Measurements from ENCODE around the gene FAM168A. TPM values are rescaled to one million over a fixed set of nuclear protein-coding genes. Genes with fewer than 3 reads are reported as not detected.

Gene FAM168A
- total and polyA plus RNA-seq, 4 donors, result 5.5 to 52.0 (median 25.5) TPM

DNA sequence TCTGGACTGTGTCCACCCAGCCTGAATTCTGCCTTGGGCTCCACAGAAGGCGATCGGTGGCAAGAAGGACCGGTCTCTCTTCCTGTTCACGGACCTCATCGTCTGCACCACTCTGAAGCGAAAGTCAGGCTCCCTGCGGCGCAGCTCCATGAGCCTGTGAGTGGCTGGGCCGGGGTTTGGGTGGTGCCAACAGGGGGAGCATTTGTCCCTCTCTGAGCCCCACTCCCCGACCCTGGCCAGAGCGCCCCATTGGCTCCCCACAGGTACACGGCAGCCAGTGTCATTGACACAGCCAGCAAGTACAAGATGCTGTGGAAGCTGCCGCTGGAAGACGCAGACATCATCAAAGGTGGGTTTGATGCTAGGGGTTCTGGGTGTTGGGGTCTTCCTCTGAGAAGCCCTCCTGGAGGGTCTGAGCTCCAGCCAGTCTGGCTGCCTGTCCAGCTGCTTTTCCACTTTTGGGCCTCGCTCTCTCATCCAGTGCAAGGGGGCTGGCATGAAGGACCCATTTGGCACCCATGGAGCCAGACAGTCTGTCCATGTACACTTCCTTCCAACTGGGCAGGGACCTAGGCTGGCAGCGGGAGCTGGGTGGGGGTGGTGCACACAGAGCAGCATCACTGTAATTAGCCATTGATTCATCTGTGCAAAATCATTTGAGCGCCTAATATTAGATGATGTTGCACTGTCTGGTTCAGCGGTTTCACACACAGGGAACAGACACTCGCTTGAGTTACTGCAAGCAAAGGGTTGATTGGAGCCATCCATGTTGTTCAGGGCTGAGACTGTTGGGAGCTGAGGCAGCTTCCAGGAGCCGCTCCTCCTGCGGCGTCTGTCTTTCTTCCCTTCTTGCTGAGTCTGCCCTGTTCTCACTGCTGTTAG is 240.7 kb downstream of the FAM168A start:
- no peaks in the 10 kb centered on the region for H3K27me3 ChIP-seq (ENCODE audit: control insufficient read depth in 1 of 2, insufficient read depth in 2 of 2, low read length in 1 of 2)
- 71 to 73% methylated on average over 22 of the region's 22 CpGs for WGBS, 2 donors
- no peak for DNase-seq
- no peaks in the 10 kb centered on the region for H3K9me3 ChIP-seq (ENCODE audit: control insufficient read depth, low read length)
- H3K27ac ChIP-seq (ENCODE audit: low read depth in 1 of 2, low read length in 2 of 2), result peak overlapping the region in 1 of 2 donors; percentile 49
- ATAC-seq (ENCODE audit: low FRiP score), result no peak
- H3K36me3 ChIP-seq (ENCODE audit: control insufficient read depth in 1 of 2, insufficient read depth in 2 of 2, low read length in 1 of 2), result peaks cover 0 to 26% of the 10 kb centered on the region in 2 donors
- no peak overlapping the region for H3K4me3 ChIP-seq (ENCODE audit: low read length in 2 of 2)
- H3K4me1 ChIP-seq (ENCODE audit: control insufficient read depth in 1 of 2, insufficient read depth in 2 of 2, low read length in 2 of 2), result peaks cover 0 to 3% of the 10 kb centered on the region in 2 donors
- intact Hi-C loops (cut with DNase I), result no loop called here

DNA sequence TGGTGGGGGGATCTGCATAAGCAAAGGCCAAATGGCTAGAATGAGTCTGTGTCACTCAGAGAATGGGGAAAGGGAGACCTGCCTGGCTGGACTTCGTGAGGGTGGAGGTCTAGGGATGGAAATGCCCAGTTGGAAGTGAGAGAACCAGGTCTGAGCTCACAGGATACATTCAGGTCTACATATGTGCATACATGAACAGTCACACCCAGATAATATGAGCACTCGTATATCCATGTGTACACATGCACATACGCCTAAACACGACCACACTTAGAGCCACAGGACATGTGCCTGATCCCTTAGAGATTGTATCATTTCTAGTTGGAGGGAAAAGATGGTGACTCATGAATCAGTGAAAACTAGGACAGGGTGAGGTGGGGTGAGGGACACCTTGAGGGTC is 242.8 kb downstream of the FAM168A start:
- peaks cover 0 to 16% of the 10 kb centered on the region in 2 donors for H3K36me3 ChIP-seq (ENCODE audit: control insufficient read depth in 1 of 2, insufficient read depth in 2 of 2, low read length in 1 of 2)
- H3K4me3 ChIP-seq (ENCODE audit: low read length in 2 of 2), result no peak overlapping the region
- no peaks in the 10 kb centered on the region for H3K9me3 ChIP-seq (ENCODE audit: control insufficient read depth, low read length)
- ATAC-seq (ENCODE audit: low FRiP score) (no peak), DNase-seq (no peak)
- peaks cover 0 to 3% of the 10 kb centered on the region in 2 donors for H3K4me1 ChIP-seq (ENCODE audit: control insufficient read depth in 1 of 2, insufficient read depth in 2 of 2, low read length in 2 of 2)
- WGBS, 2 donors, result 87 to 90% methylated on average over 4 of the region's 4 CpGs
- H3K27ac ChIP-seq (ENCODE audit: low read depth in 1 of 2, low read length in 2 of 2), result peak overlapping the region in 1 of 2 donors; percentile 27
- intact Hi-C loops (cut with DNase I), result no loop called here
- no peaks in the 10 kb centered on the region for H3K27me3 ChIP-seq (ENCODE audit: control insufficient read depth in 1 of 2, insufficient read depth in 2 of 2, low read length in 1 of 2)

DNA sequence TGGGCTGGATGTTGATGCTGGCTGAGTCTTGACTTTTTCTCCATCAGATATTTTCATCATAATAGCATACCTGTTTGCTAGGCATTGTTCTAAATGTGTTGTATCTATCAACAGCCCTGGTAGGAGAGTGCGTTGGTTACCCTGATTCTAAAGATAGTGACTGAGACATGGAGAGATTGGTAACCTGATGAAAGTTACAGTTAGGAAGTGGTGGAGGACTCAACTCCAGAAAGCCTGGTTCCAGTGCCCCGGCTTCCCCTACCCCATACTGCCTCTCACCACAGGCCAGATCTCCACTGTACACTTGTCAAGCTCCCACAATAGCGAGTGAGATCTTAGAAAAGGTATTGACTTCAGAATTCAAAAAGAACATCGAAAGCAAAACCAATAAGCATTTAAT is 244.5 kb downstream of the FAM168A start:
- WGBS, 2 donors, result 76 to 82% methylated on average over 4 of the region's 4 CpGs
- peaks cover 0 to 3% of the 10 kb centered on the region in 2 donors for H3K4me1 ChIP-seq (ENCODE audit: control insufficient read depth in 1 of 2, insufficient read depth in 2 of 2, low read length in 2 of 2)
- no peak overlapping the region for H3K27ac ChIP-seq (ENCODE audit: low read depth in 1 of 2, low read length in 2 of 2)
- H3K27me3 ChIP-seq (ENCODE audit: control insufficient read depth in 1 of 2, insufficient read depth in 2 of 2, low read length in 1 of 2), result no peaks in the 10 kb centered on the region
- no peak for DNase-seq
- H3K36me3 ChIP-seq (ENCODE audit: control insufficient read depth in 1 of 2, insufficient read depth in 2 of 2, low read length in 1 of 2), result peaks cover 0 to 15% of the 10 kb centered on the region in 2 donors
- no peak for ATAC-seq (ENCODE audit: low FRiP score)
- intact Hi-C loops (cut with DNase I), result loop anchor here (5.0 kb wide), 1 partner anchor 39 kb away; no protein-coding TSS in a partner anchor
- H3K4me3 ChIP-seq (ENCODE audit: low read length in 2 of 2), result no peak overlapping the region
- H3K9me3 ChIP-seq (ENCODE audit: control insufficient read depth, low read length), result no peaks in the 10 kb centered on the region

DNA sequence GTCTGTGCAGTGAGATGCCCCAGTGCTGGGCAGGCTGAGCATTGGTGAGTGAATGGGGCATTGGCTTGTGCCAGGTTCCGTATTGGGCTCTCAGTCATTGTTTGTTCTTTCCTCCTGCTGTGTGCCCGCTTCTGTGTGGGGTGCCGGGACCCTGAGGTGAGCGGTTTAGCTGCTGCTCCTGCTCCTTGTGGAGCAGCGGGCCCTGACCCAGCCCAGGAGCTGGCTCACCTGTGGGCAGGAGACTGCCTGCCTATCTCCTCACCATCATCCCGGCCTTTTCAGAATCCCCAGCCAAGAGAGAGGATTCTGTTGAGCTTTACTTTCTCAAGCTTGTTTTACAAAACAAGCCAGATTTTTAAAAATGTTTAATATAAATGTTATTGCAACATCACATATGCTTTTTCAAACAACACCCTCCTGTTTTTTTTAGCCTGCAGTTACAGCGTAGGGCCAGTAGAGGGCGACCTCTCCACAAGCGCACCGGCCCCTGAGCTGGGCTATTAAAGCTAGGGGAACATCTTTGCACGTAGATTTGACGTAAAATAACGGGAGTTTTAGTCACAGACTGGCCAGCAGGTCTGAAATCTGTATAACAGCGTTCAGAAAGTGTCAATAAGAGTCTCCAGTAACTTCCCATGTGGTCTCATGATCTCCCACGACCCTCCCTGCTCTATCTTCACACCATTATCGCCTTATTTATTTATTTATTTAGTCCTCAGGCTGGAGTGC is 246.8 kb downstream of the FAM168A start:
- 17 to 18% methylated on average over 16 of the region's 16 CpGs for WGBS, 2 donors

More for the DNA sequence above, 246.8 kb downstream of the FAM168A start:
- Histone ChIP-seq H3K27ac (ENCODE audit: low read depth in 1 of 2, low read length in 2 of 2) (no peak overlapping the region), H3K9me3 (ENCODE audit: control insufficient read depth, low read length) (no peaks in the 10 kb centered on the region), H3K4me3 (ENCODE audit: low read length in 2 of 2) (no peak overlapping the region), H3K27me3 (ENCODE audit: control insufficient read depth in 1 of 2, insufficient read depth in 2 of 2, low read length in 1 of 2) (no peaks in the 10 kb centered on the region), H3K4me1 (ENCODE audit: control insufficient read depth in 1 of 2, insufficient read depth in 2 of 2, low read length in 2 of 2) (no peaks in the 10 kb centered on the region), H3K36me3 (ENCODE audit: control insufficient read depth in 1 of 2, insufficient read depth in 2 of 2, low read length in 1 of 2) (peaks cover 0 to 11% of the 10 kb centered on the region in 2 donors)
- intact Hi-C loops (cut with DNase I), result loop anchor here (5.0 kb wide), 1 partner anchor 41 kb away; no protein-coding TSS in a partner anchor
- ATAC-seq (ENCODE audit: low FRiP score) (peak; percentile 81), DNase-seq (no peak)

Other genes starting within 250 kb of the FAM168A start
- 10 to 100 TPM; 11.5 to 13.2 TPM for gene RELT, start 221.7 kb downstream of the FAM168A start, total RNA-seq
- 1 to 10 TPM; 1.1 to 1.3 TPM for gene RELT, start 221.7 kb downstream of the FAM168A start, polyA plus RNA-seq
- gene PLEKHB1, start 48.5 kb upstream of the FAM168A start, total RNA-seq, result 10 to 100 TPM in 1 of 2 donors, 1 to 10 TPM in 1; 3.5 to 10.5 TPM
- gene PLEKHB1, start 48.5 kb upstream of the FAM168A start, polyA plus RNA-seq, result 10 to 100 TPM in 1 of 2 donors, 1 to 10 TPM in 1; 3.3 to 14.1 TPM
- 100 to 1,000 TPM; 144 to 148 TPM for gene RAB6A, start 163.0 kb upstream of the FAM168A start, total RNA-seq
- 100 to 1,000 TPM in 1 of 2 donors, 10 to 100 TPM in 1; 72.1 to 158 TPM for gene RAB6A, start 163.0 kb upstream of the FAM168A start, polyA plus RNA-seq
- 10 to 100 TPM; 14.1 to 16.7 TPM for gene MRPL48, start 189.8 kb upstream of the FAM168A start, total RNA-seq
- 10 to 100 TPM; 28.5 to 42.3 TPM for gene MRPL48, start 189.8 kb upstream of the FAM168A start, polyA plus RNA-seq

Data from aorta (tissue), 5 donors.